GM23338 (cell line): ENCODE data around the gene IL6ST. TPM values are rescaled to one million over a fixed set of nuclear protein-coding genes. Genes with fewer than 3 reads are reported as not detected.

Source experiments
- ATAC-seq: fragments of 200-7000 bp; cut with Tn5 transposase; 3 replicates; pipeline ENCODE4 v1.9.1; 2020
- DNase-seq: peaks from one replicate; pipeline ENCODE4 v3.0.0-alpha.2; 2015; ENCODE audit warnings: low spot score
- H2AFZ ChIP-seq: fragments of 200-600 bp; sonication (generic); 2 replicates; pipeline ENCODE4 v1.8.0; 2016; ENCODE audit warnings: antibody characterized with exemption, mild to moderate bottlenecking, moderate library complexity
- H3F3A ChIP-seq: fragments of 200-600 bp; sonication (generic); replicated peaks from 2 replicates; pipeline ENCODE4 v1.8.0; 2017; ENCODE audit warnings: antibody characterized with exemption, mixed run types, low read depth
- H3K27ac ChIP-seq: fragments of 200-600 bp; sonication (generic); 2 replicates; pipeline ENCODE4 v1.6.1; 2016; ENCODE audit warnings: low read depth
- H3K27me3 ChIP-seq: fragments of 200-600 bp; sonication (generic); 2 replicates; pipeline ENCODE4 v1.8.0; 2016; ENCODE audit warnings: mild to moderate bottlenecking, mixed run types, moderate library complexity; ENCODE audit not compliant: insufficient read depth
- H3K36me3 ChIP-seq: fragments of 200-600 bp; sonication (generic); 2 replicates; pipeline ENCODE4 v1.8.0; 2016; ENCODE audit warnings: mild to moderate bottlenecking; ENCODE audit not compliant: insufficient read depth
- H3K4me1 ChIP-seq: fragments of 200-600 bp; sonication (generic); 2 replicates; pipeline ENCODE4 v1.8.0; 2016; ENCODE audit warnings: mild to moderate bottlenecking, moderate library complexity; ENCODE audit not compliant: insufficient read depth
- H3K4me2 ChIP-seq: fragments of 200-600 bp; sonication (generic); 2 replicates; pipeline ENCODE4 v1.7.1; 2017; ENCODE audit warnings: mixed run types
- H3K4me3 ChIP-seq: fragments of 200-600 bp; sonication (generic); 2 replicates; pipeline ENCODE4 v1.6.1; 2016; ENCODE audit warnings: mixed run types
- H3K79me2 ChIP-seq: fragments of 200-600 bp; sonication (generic); replicated peaks from 2 replicates; pipeline ENCODE4 v1.8.0; 2017; ENCODE audit warnings: mild to moderate bottlenecking; ENCODE audit not compliant: insufficient read depth
- H3K9me2 ChIP-seq: fragments of 200-600 bp; sonication (generic); 2 replicates; pipeline ENCODE4 v1.8.0; 2017; ENCODE audit not compliant: insufficient read depth
- H4K20me1 ChIP-seq: fragments of 200-600 bp; sonication (generic); replicated peaks from 2 replicates; pipeline ENCODE4 v1.8.0; 2017; ENCODE audit warnings: mild to moderate bottlenecking; ENCODE audit not compliant: insufficient read depth
- H3K27ac Mint-ChIP-seq: 2 replicates; pipeline ENCODE4 v1.8.0; 2020; ENCODE audit warnings: inconsistent platforms, mild to moderate bottlenecking, moderate library complexity, mixed read lengths
- H3K27me3 Mint-ChIP-seq: 3 replicates; pipeline ENCODE4 v1.8.0; 2022; ENCODE audit warnings: low read depth, mild to moderate bottlenecking, moderate library complexity, mixed read lengths, inconsistent platforms; ENCODE audit not compliant: insufficient read depth, poor library complexity
- H3K36me3 Mint-ChIP-seq: 3 replicates; pipeline ENCODE4 v1.8.0; 2021; ENCODE audit warnings: low read depth, mild to moderate bottlenecking, inconsistent platforms, moderate library complexity, mixed read lengths
- H3K4me1 Mint-ChIP-seq: 3 replicates; pipeline ENCODE4 v1.8.0; 2020; ENCODE audit warnings: mild to moderate bottlenecking, inconsistent platforms, mixed read lengths
- H3K4me3 Mint-ChIP-seq: 3 replicates; pipeline ENCODE4 v1.8.0; 2021; ENCODE audit warnings: moderate library complexity, mild to moderate bottlenecking, inconsistent platforms, mixed read lengths
- H3K9me3 Mint-ChIP-seq: 3 replicates; pipeline ENCODE4 v1.8.0; 2020; ENCODE audit warnings: moderate library complexity, mild to moderate bottlenecking, inconsistent platforms, mixed read lengths
- CREB1 ChIP-seq: fragments of 250-450 bp; sonication (Bioruptor Pico); IDR thresholded peaks from 2 replicates; pipeline ENCODE4 v1.5.0; 2020; ENCODE audit warnings: low read depth, mild to moderate bottlenecking, moderate library complexity
- CTCF ChIP-seq, 2 experiments: fragments of 200-600 bp in 1 of 2; sonication (generic) in 1 of 2; conservative IDR thresholded peaks; 2 replicates each; pipeline versions ENCODE4 v1.5.1 to v1.6.1; 2016 to 2017; ENCODE audit warnings: antibody characterized with exemption in 2 of 2, low read depth in 2 of 2, mild to moderate bottlenecking in 2 of 2, moderate library complexity in 1 of 2
- EZH2 ChIP-seq: fragments of 200-600 bp; sonication (generic); IDR thresholded peaks from one replicate; pipeline ENCODE4 v1.8.0; 2017; ENCODE audit warnings: antibody characterized with exemption, mild to moderate bottlenecking, low read depth; ENCODE audit not compliant: unreplicated experiment
- JUNB ChIP-seq: IDR thresholded peaks from one replicate; pipeline ENCODE4 v1.6.1; 2016; ENCODE audit warnings: antibody characterized with exemption; ENCODE audit not compliant: unreplicated experiment
- NANOG ChIP-seq: IDR thresholded peaks from 2 replicates; pipeline ENCODE4 v1.6.1; 2016; ENCODE audit warnings: antibody characterized with exemption, borderline replicate concordance
- POLR2AphosphoS5 ChIP-seq: IDR thresholded peaks from 2 replicates; pipeline ENCODE4 v1.6.1; 2016; ENCODE audit warnings: antibody characterized with exemption, low read depth
- REST ChIP-seq: IDR thresholded peaks from one replicate; pipeline ENCODE4 v1.6.1; 2018; ENCODE audit warnings: antibody characterized with exemption; ENCODE audit not compliant: unreplicated experiment
- STAT1 ChIP-seq: IDR thresholded peaks from one replicate; pipeline ENCODE4 v1.6.1; 2016; ENCODE audit warnings: antibody characterized with exemption; ENCODE audit not compliant: unreplicated experiment
- ZNF114 ChIP-seq: fragments of 250-450 bp; sonication (Bioruptor Pico); IDR thresholded peaks from 2 replicates; pipeline ENCODE4 v1.5.0; 2020; ENCODE audit warnings: mild to moderate bottlenecking, moderate library complexity
- ZNF331 ChIP-seq: fragments of 250-450 bp; sonication (Bioruptor Pico); IDR thresholded peaks from 2 replicates; pipeline ENCODE4 v1.5.0; 2020; ENCODE audit warnings: low read depth, mild to moderate bottlenecking, moderate library complexity
- ZNF462 ChIP-seq: fragments of 250-450 bp; sonication (Bioruptor Pico); IDR thresholded peaks from 2 replicates; pipeline ENCODE4 v1.5.0; 2020; ENCODE audit warnings: mild to moderate bottlenecking, moderate library complexity
- polyA plus RNA-seq: library from polyadenylated mRNA; unstranded; fragments of >200 nt; fragmentation: Nextera tagmentation; extraction: Ambion mirVana; gene quantifications from 2 replicates; pipeline ENCODE4 v1.2.1, GENCODE V29; 2016
- total RNA-seq: library from RNA; depleted of rRNA; stranded (reverse); fragments of >200 nt; shearing (Covaris generic); gene quantifications from 2 replicates; pipeline ENCODE4 v1.2.3, GENCODE V29; 2014

Gene IL6ST
- total and polyA plus RNA-seq, 2 experiments from 2014 or later = 6.7 to 9.8 TPM

DNA sequence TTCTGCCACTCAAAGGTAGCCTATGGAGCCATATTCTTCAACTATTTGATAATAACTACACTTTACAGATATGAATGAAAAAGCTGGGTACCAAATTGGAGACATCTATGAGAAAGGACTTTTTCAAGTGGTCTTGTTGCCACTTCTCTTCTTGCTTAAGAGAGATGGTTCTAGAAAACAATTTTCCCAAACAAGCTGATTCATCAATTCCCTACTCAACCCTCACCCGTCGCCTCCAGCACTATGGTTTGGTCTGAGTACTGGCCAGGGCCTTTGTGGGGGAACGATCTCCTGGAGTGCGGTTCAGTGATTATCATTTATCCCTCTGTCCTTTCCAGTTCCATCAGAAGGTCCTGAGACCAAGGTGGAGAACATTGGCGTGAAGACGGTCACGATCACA, 86.8 kb downstream of the IL6ST start (continued):
- no peak for TF ChIP-seq ZNF462 (CRISPR knock-in tag)
- no peak for TF ChIP-seq POLR2AphosphoS5
- TF ChIP-seq ZNF114 (CRISPR knock-in tag) = no peak
- no peak for TF ChIP-seq EZH2
- no peak for TF ChIP-seq ZNF331 (CRISPR knock-in tag)
- TF ChIP-seq REST = no peak
- TF ChIP-seq NANOG = no peak

DNA sequence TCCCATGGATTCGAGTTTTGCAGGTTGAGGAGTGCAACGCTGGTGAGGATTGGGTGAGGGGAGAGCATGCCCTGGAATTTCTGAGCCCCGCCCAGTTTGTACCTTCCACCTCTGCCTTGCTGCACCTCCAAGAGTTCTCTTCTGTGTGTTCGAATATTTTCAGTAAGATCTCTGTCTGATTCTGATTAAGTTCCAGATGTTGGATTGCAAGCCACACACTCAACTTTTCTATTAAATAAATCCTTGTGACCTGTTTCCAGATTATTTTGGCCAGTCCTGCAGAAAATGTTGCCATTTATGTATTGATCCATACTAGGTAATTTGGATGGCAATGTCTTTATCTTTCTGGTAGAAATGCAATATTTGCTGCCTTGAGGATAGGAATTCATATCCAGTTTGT, 89.5 kb downstream of the IL6ST start:
- Histone ChIP-seq H3F3A (no peaks in the 10 kb centered on the region), H3K36me3 (no peaks in the 10 kb centered on the region), H4K20me1 (no peaks in the 10 kb centered on the region), H3K4me2 (no peak overlapping the region), H3K4me1 (no peaks in the 10 kb centered on the region), H2AFZ (no peak overlapping the region), H3K27me3 (no peaks in the 10 kb centered on the region), H3K79me2 (no peaks in the 10 kb centered on the region), H3K27ac (no peak overlapping the region), H3K4me3 (no peak overlapping the region), H3K9me2 (peaks cover 7% of the 10 kb centered on the region; the same call in 1 of the 2 replicates)
- H3K4me3 Mint-ChIP-seq = no peak overlapping the region
- no peak for DNase-seq
- H3K36me3 Mint-ChIP-seq = no peaks in the 10 kb centered on the region
- no peak overlapping the region for H3K27ac Mint-ChIP-seq
- ATAC-seq = no peak
- no peaks in the 10 kb centered on the region for H3K4me1 Mint-ChIP-seq
- H3K9me3 Mint-ChIP-seq = no peaks in the 10 kb centered on the region
- peaks cover 8% of the 10 kb centered on the region for H3K27me3 Mint-ChIP-seq
- TF ChIP-seq EZH2 = no peak
- no peak for TF ChIP-seq ZNF331 (CRISPR knock-in tag)
- no peak for TF ChIP-seq CTCF (conservative IDR thresholded peaks at IDR 0.05; ENCODE audit: low read depth in 2 of 2)
- TF ChIP-seq JUNB = no peak
- no peak for TF ChIP-seq REST
- TF ChIP-seq CREB1 (CRISPR knock-in tag) = no peak
- no peak for TF ChIP-seq STAT1
